ENCODE data around the gene TMEM145.

DNA sequence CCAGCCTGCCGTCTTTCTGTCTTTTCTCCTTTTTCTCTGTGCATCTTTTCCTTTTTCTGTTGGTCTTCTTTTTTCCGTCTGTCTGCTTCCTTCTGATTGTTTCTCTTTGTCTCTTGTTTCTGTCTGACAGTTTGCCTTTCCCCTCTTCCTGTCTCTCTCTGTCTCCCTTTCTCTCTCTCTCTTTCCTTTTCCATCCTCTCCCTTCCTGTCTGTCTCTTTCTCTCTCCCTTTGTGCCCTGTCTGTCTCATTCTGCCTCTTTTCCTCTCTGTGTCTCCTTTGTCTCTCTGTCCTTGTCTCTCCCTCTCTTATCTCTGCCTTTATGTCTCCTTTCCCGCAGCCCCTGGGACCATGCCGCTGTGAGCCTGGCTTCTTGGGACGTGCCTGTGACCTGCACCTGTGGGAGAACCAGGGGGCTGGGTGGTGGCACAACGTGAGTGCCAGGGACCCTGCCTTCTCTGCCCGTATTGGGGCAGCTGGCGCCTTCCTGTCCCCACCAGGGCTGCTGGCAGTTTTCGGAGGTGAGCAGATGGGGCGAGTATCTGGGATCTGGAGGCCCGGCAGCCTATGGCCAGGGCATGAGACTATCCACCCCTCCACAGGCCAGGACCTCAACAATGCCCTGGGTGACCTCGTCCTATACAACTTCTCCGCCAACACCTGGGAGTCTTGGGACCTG lies 21.7 kb downstream of the TMEM145 start:
- TF ChIP-seq CTCF (conservative IDR thresholded peaks at IDR 0.05; ENCODE audit: low read length) (no peak), EZH2phosphoT487 (IDR thresholded peaks at IDR 0.05; ENCODE audit: borderline replicate concordance, low read depth, low read length) (no peak)

Data from OCI-LY7 (cell line).